ENCODE measurements around the gene IL24. TPM values are rescaled to one million over a fixed set of nuclear protein-coding genes. Genes with fewer than 3 reads are reported as not detected.

IL24 gene
- total and polyA plus RNA-seq, 12 donors: 0.26 TPM; not detected in 11

GRCh38 chr1:206926286-206926685, 29.0 kb downstream of the IL24 start:
- H3K9me3 ChIP-seq: no peaks in the 10 kb centered on the region
- WGBS, 2 donors: 71 to 72% methylated on average over 2 of the region's 2 CpGs
- ATAC-seq (no peak), DNase-seq (no peak)
- no peak for TF ChIP-seq CTCF (IDR thresholded peaks at IDR 0.05)
- H3K4me3 ChIP-seq: no peak overlapping the region
- no peaks in the 10 kb centered on the region for H3K36me3 ChIP-seq
- intact Hi-C loops (cut with DNase I): loop anchor here in 2 of 10 donors (5.0 to 10.0 kb wide), 3 partner anchors 149 to 1701 kb away; partner anchors contain the start of gene IKBKE (in 1 of the 2)
- H3K27ac ChIP-seq: no peak overlapping the region
- H3K27me3 ChIP-seq: no peaks in the 10 kb centered on the region
- H3K4me1 ChIP-seq: peaks cover 0 to 49% (median 0%) of the 10 kb centered on the region in 9 donors

GRCh38 chr1:206929524-206929923, 32.3 kb downstream of the IL24 start:
- Histone ChIP-seq H3K27me3 (no peaks in the 10 kb centered on the region), H3K36me3 (no peaks in the 10 kb centered on the region), H3K4me1 (peaks cover 0 to 23% (median 0%) of the 10 kb centered on the region in 9 donors), H3K27ac (peak overlapping the region in 1 of 10 donors; percentile 38), H3K9me3 (no peaks in the 10 kb centered on the region), H3K4me3 (no peak overlapping the region)
- no peak for ATAC-seq
- intact Hi-C loops (cut with DNase I): loop anchor here in 2 of 10 donors (5.0 to 10.0 kb wide), 3 partner anchors 145 to 1698 kb away; partner anchors contain the start of gene IKBKE (in 1 of the 2)
- DNase-seq: no peak
- TF ChIP-seq CTCF (IDR thresholded peaks at IDR 0.05): no peak
- WGBS, 2 donors: 81 to 88% methylated on average over 6 of the region's 6 CpGs

GRCh38 chr1:206930210-206930798, 33.1 kb downstream of the IL24 start:
- TF ChIP-seq CTCF (IDR thresholded peaks at IDR 0.05): no peak
- WGBS, 2 donors: 76 to 81% methylated on average over 17 of the region's 17 CpGs

GRCh38 chr1:206931709-206932108, 34.5 kb downstream of the IL24 start:
- no peak overlapping the region for H3K4me3 ChIP-seq
- ATAC-seq (no peak), DNase-seq (no peak)
- peaks cover 0 to 11% (median 0%) of the 10 kb centered on the region in 9 donors for H3K4me1 ChIP-seq
- intact Hi-C loops (cut with DNase I): no loop called here
- no peak overlapping the region for H3K27ac ChIP-seq
- no peak for TF ChIP-seq CTCF (IDR thresholded peaks at IDR 0.05)
- H3K36me3 ChIP-seq: no peaks in the 10 kb centered on the region
- peaks cover 0 to 5% (median 0%) of the 10 kb centered on the region in 7 donors for H3K27me3 ChIP-seq
- no peaks in the 10 kb centered on the region for H3K9me3 ChIP-seq
- WGBS, 2 donors: 76 to 77% methylated on average over 6 of the region's 6 CpGs

More at GRCh38 chr1:206930210-206930798, 33.1 kb downstream of the IL24 start:
- no peak for DNase-seq
- intact Hi-C loops (cut with DNase I): no loop called here
- peaks cover 0 to 16% (median 0%) of the 10 kb centered on the region in 9 donors for H3K4me1 ChIP-seq
- no peaks in the 10 kb centered on the region for H3K9me3 ChIP-seq
- no peaks in the 10 kb centered on the region for H3K36me3 ChIP-seq
- no peak overlapping the region for H3K4me3 ChIP-seq
- no peaks in the 10 kb centered on the region for H3K27me3 ChIP-seq
- H3K27ac ChIP-seq: peak overlapping the region in 1 of 10 donors; percentile 38
- peak in 1 of 8 donors; percentile 30 for ATAC-seq

All from heart right ventricle (tissue), 16 donors.